Neuronal stem cell (in vitro differentiated cells): ENCODE measurements around the gene SORL1.

Experiments used
- DNase-seq: peaks from one replicate; pipeline ENCODE4 v3.0.0-alpha.2; 2013; ENCODE audit warnings: low spot score
- H2AFZ ChIP-seq: one replicate; pipeline ENCODE4 v1.6.1; 2013; ENCODE audit warnings: mild to moderate bottlenecking, low read length, inconsistent platforms
- H2AK5ac ChIP-seq: 2 replicates; pipeline ENCODE4 v1.6.1; 2013; ENCODE audit warnings: low read depth, mild to moderate bottlenecking, inconsistent platforms, low read length, moderate library complexity, mixed read lengths
- H2BK120ac ChIP-seq: 2 replicates; pipeline ENCODE4 v1.6.1; 2013; ENCODE audit warnings: low read depth, mild to moderate bottlenecking, inconsistent platforms, low read length, moderate library complexity, mixed read lengths
- H2BK12ac ChIP-seq: one replicate; pipeline ENCODE4 v1.6.1; 2013; ENCODE audit warnings: low read length, inconsistent platforms
- H2BK15ac ChIP-seq: 2 replicates; pipeline ENCODE4 v1.6.1; 2013; ENCODE audit warnings: mild to moderate bottlenecking, low read length, inconsistent platforms, mixed read lengths
- H2BK5ac ChIP-seq: one replicate; pipeline ENCODE4 v1.6.1; 2013; ENCODE audit warnings: inconsistent platforms, mild to moderate bottlenecking, low read length, moderate library complexity
- H3K14ac ChIP-seq: one replicate; pipeline ENCODE4 v1.6.1; 2013; ENCODE audit warnings: low read length, inconsistent platforms
- H3K18ac ChIP-seq: 2 replicates; pipeline ENCODE4 v1.6.1; 2013; ENCODE audit warnings: low read length, inconsistent platforms
- H3K23ac ChIP-seq: 2 replicates; pipeline ENCODE4 v1.6.1; 2013; ENCODE audit warnings: low read depth, mild to moderate bottlenecking, mixed read lengths, low read length, inconsistent platforms; ENCODE audit not compliant: poor library complexity
- H3K27ac ChIP-seq: replicated peaks from 3 replicates; pipeline ENCODE4 v1.5.1; 2013; ENCODE audit warnings: low read length, inconsistent platforms
- H3K27me3 ChIP-seq, 3 experiments: 2 replicates each; pipeline ENCODE4 v1.6.1; 2013; ENCODE audit warnings: low read length in 3 of 3, mild to moderate bottlenecking in 2 of 3, inconsistent platforms in 1 of 3, low read depth in 1 of 3, mixed read lengths in 1 of 3, moderate library complexity in 1 of 3; ENCODE audit not compliant: control insufficient read depth in 3 of 3, insufficient read depth in 3 of 3
- H3K36me3 ChIP-seq, 2 donors: replicated peaks in 1 of 2; 2 replicates each; pipeline ENCODE4 v1.6.1; 2013; ENCODE audit warnings: low read length in 2 of 2; ENCODE audit not compliant: control insufficient read depth in 2 of 2, insufficient read depth in 2 of 2
- H3K4ac ChIP-seq: 2 replicates; pipeline ENCODE4 v1.6.1; 2013; ENCODE audit warnings: inconsistent platforms, mild to moderate bottlenecking, low read length, moderate library complexity
- H3K4me1 ChIP-seq, 2 donors: 1 replicate in 1 of 2; 2 replicates in 1 of 2; pipeline ENCODE4 v1.6.1; 2013; ENCODE audit warnings: low read length in 2 of 2, low read depth in 1 of 2; ENCODE audit not compliant: control insufficient read depth in 2 of 2, insufficient read depth in 1 of 2
- H3K4me2 ChIP-seq: one replicate; pipeline ENCODE4 v1.6.1; 2013; ENCODE audit warnings: mild to moderate bottlenecking, low read length, inconsistent platforms; ENCODE audit not compliant: insufficient read depth, poor library complexity, severe bottlenecking
- H3K4me3 ChIP-seq, 2 donors: 2 replicates each; pipeline ENCODE4 v1.5.1; 2013; ENCODE audit warnings: low read length in 2 of 2, mild to moderate bottlenecking in 2 of 2, inconsistent platforms in 1 of 2, moderate library complexity in 1 of 2
- H3K79me1 ChIP-seq: one replicate; pipeline ENCODE4 v1.6.1; 2013; ENCODE audit warnings: low read depth, mild to moderate bottlenecking, inconsistent platforms, low read length, moderate library complexity
- H3K9ac ChIP-seq: one replicate; pipeline ENCODE4 v1.6.1; 2013; ENCODE audit warnings: mild to moderate bottlenecking, low read depth, low read length, inconsistent platforms; ENCODE audit not compliant: poor library complexity
- H3K9me3 ChIP-seq, 2 donors: replicated peaks in 1 of 2; 2 replicates each; pipeline versions ENCODE3 to v1.6.1; 2013; ENCODE audit warnings: low read length in 2 of 2, mild to moderate bottlenecking in 2 of 2, inconsistent platforms in 1 of 2, low read depth in 1 of 2, mixed read lengths in 1 of 2, moderate library complexity in 1 of 2; ENCODE audit not compliant: control insufficient read depth in 2 of 2, insufficient read depth in 1 of 2
- H4K8ac ChIP-seq: one replicate; pipeline ENCODE4 v1.6.1; 2013; ENCODE audit warnings: low read depth, mild to moderate bottlenecking, inconsistent platforms, low read length, moderate library complexity
- H4K91ac ChIP-seq: one replicate; pipeline ENCODE4 v1.6.1; 2013; ENCODE audit warnings: low read length, low read depth, mild to moderate bottlenecking, inconsistent platforms; ENCODE audit not compliant: poor library complexity
- WGBS, 2 donors: extraction: QIAGEN DNeasy Blood & Tissue Kit; methylation state at CpG; one replicate each; pipeline ENCODE4 v1.1.7; 2013; ENCODE audit warnings: missing lambda C conversion rate in 2 of 2, mixed read lengths in 1 of 2; ENCODE audit not compliant: insufficient read length in 2 of 2, insufficient replicate concordance in 1 of 2; ENCODE audit errors: extremely low coverage in 2 of 2; 5-methylcytosine and 5-hydroxymethylcytosine counted together

SORL1 gene

DNA sequence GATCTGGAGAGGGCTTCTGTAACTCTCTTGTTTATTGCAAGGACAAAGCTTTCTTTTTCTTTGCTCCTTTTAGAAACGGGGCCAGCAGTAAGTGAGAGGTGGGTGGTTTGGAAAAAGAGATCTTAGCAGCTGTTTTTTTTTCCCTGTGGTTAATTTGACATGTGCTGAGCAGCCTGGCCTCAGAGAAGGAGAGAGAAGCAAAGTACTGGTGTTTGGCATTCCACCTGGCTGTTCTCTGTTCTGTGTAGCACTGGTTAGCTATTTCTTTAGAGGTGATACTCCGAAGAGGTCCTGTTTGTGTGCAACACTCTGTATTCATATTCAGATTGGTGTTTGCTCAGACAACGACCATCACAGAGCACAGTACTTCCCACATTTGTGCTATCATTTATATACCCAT, 81.5 kb downstream of the SORL1 start:
- DNase-seq, result no peak
- Histone ChIP-seq H3K9ac (no peak overlapping the region), H3K9me3 (peaks cover 0 to 12% of the 10 kb centered on the region in 2 donors), H3K4me3 (no peak overlapping the region), H3K14ac (no peak overlapping the region), H3K4me2 (no peak overlapping the region), H2BK12ac (no peak overlapping the region), H2AK5ac (no peak overlapping the region), H3K36me3 (peaks cover 0 to 17% of the 10 kb centered on the region in 2 donors), H3K4ac (no peak overlapping the region), H2BK120ac (no peak overlapping the region), H4K91ac (no peak overlapping the region), H3K18ac (no peak overlapping the region), H2AFZ (no peak overlapping the region), H3K27me3 (no peaks in the 10 kb centered on the region), H2BK5ac (no peak overlapping the region), H3K79me1 (no peaks in the 10 kb centered on the region), H4K8ac (no peak overlapping the region), H2BK15ac (no peak overlapping the region), H3K27ac (no peak overlapping the region), H3K23ac (no peak overlapping the region), H3K4me1 (no peaks in the 10 kb centered on the region)
- WGBS, 2 donors, result no CpG with 5 or more reads among the region's 3 CpGs

DNA sequence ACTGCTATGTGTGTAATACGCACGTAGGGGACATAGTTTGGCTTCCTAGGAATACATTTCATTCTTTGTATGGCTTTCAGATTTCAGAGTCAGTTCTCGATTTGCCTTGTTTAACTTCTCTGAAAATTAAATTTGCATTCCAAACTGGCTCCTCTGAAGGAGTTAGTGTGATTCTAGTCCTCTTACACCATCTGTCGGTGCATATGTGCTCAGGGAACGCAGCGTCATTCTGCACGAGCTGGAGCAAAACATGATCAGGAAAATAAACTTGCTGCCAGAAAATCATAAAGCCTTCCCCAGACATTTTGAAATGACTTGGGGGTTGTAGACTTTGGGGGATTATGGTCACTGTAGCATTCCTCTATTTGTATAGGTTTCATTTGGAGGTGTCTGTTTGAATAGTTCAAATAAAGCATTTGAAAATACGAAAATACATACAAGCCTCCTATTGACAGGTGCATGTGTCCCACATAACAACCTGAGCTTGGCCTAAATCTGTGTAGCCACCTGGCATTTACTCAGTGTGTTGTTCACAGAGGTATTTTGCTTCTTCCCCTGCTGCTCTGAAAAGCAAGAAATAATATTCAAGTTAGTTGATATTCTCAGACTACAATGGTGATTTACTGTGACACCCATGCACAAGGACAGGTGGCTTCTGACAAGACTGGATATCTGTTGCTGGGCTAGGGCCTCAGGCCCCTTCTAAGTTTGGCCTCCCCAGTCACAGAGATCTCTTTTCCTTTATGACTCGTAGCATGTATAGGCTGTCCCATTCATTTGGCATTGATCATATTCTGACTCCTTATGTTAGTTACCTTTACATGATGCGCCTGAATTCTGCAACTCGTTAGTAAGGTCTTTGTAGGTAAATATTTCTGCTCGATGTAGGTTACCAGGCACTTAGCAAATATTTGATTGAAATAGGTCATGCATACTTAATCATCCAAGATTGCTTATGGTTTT, 82.3 kb downstream of the SORL1 start:
- H3K79me1 ChIP-seq, result no peaks in the 10 kb centered on the region
- H4K91ac ChIP-seq, result no peak overlapping the region
- no peak overlapping the region for H2BK5ac ChIP-seq
- H3K23ac ChIP-seq, result no peak overlapping the region
- H4K8ac ChIP-seq, result no peak overlapping the region
- H3K9ac ChIP-seq, result no peak overlapping the region
- no peak overlapping the region for H3K18ac ChIP-seq
- H2BK120ac ChIP-seq, result no peak overlapping the region
- no CpG with 5 or more reads among the region's 12 CpGs for WGBS, 2 donors
- no peak overlapping the region for H3K27ac ChIP-seq
- no peak overlapping the region for H3K4me2 ChIP-seq
- no peaks in the 10 kb centered on the region for H3K4me1 ChIP-seq
- DNase-seq, result no peak
- no peak overlapping the region for H2BK12ac ChIP-seq
- no peak overlapping the region for H3K14ac ChIP-seq
- no peaks in the 10 kb centered on the region for H3K27me3 ChIP-seq
- H2AK5ac ChIP-seq, result no peak overlapping the region
- H3K4ac ChIP-seq, result no peak overlapping the region
- peaks cover 0 to 10% of the 10 kb centered on the region in 2 donors for H3K9me3 ChIP-seq
- no peak overlapping the region for H3K4me3 ChIP-seq
- no peak overlapping the region for H2BK15ac ChIP-seq
- H2AFZ ChIP-seq, result no peak overlapping the region
- peaks cover 0 to 17% of the 10 kb centered on the region in 2 donors for H3K36me3 ChIP-seq

DNA sequence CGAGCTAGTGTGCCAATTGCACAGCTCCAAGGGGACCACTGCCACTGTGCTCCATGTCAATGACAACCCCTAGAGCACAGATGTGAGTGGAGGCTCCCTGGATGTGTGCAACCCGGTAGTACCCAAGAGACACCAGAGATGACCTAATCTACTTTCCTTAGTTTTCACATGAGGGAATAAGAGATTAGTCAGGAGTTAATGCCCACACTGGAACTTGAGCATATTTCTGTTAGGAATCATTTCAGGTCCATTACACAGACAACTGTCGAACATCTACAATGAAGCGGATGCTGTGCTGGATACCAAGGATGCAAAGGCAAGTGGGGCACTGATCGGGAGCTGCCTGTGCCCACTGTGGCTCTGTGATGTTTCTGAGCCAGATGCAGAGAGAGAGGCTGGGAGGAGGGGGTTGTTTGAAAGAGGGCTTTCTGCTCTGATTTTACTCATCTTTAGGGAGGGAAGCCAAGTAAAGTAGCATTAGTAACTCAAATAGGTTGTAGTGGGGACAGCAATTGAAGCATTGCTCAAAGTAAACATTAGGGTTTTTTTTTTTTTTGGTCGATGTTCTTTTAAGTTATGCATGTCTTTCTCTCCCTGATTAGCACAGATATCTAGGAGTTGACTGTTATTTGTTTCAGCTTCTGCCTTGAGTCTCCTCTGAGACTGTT, 83.1 kb downstream of the SORL1 start:
- Histone ChIP-seq H3K4me3 (no peak overlapping the region), H3K23ac (no peak overlapping the region), H3K14ac (no peak overlapping the region), H2BK12ac (no peak overlapping the region), H3K18ac (no peak overlapping the region), H2BK120ac (no peak overlapping the region), H3K9me3 (peaks cover 0 to 1% of the 10 kb centered on the region in 2 donors), H3K4me2 (no peak overlapping the region), H2AFZ (no peak overlapping the region), H3K4ac (no peak overlapping the region), H3K27ac (no peak overlapping the region), H3K79me1 (no peaks in the 10 kb centered on the region), H3K36me3 (peaks cover 0 to 17% of the 10 kb centered on the region in 2 donors), H4K91ac (no peak overlapping the region), H2BK5ac (no peak overlapping the region), H4K8ac (no peak overlapping the region), H3K27me3 (no peaks in the 10 kb centered on the region), H3K9ac (no peak overlapping the region), H2AK5ac (no peak overlapping the region), H3K4me1 (no peaks in the 10 kb centered on the region), H2BK15ac (no peak overlapping the region)
- no CpG with 5 or more reads among the region's 6 CpGs for WGBS, 2 donors
- no peak for DNase-seq

DNA sequence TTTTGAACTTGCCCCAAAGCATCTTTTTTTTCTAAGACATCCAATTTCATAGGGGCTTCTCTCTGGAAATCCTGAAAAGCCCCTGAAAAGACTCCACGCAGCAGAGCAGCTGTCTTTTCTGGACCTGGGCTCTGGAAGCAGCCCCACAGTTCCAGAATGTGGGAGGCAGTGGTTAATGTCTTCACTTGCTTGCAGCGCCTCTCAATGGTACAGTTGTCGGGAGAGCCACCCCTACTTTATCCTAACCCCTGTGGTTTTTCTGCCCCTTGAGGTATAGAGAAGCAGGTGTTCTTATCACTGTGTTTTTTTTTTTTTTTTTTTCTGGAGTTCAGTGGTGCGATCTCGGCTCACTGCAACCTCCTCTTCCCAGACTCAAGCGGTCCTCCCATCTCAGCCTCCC, 84.0 kb downstream of the SORL1 start:
- no peaks in the 10 kb centered on the region for H3K4me1 ChIP-seq
- DNase-seq, result no peak
- H3K14ac ChIP-seq, result no peak overlapping the region
- peaks cover 0 to 17% of the 10 kb centered on the region in 2 donors for H3K36me3 ChIP-seq
- no peak overlapping the region for H2BK15ac ChIP-seq
- H3K27me3 ChIP-seq, result no peaks in the 10 kb centered on the region
- no peak overlapping the region for H2AK5ac ChIP-seq
- no peak overlapping the region for H2BK120ac ChIP-seq
- no peak overlapping the region for H3K27ac ChIP-seq
- no peak overlapping the region for H3K4me3 ChIP-seq
- H2AFZ ChIP-seq, result no peak overlapping the region
- H2BK5ac ChIP-seq, result no peak overlapping the region
- no peak overlapping the region for H3K4ac ChIP-seq
- H3K23ac ChIP-seq, result no peak overlapping the region
- H4K8ac ChIP-seq, result no peak overlapping the region
- no peak overlapping the region for H2BK12ac ChIP-seq
- H3K9ac ChIP-seq, result no peak overlapping the region
- H3K79me1 ChIP-seq, result no peaks in the 10 kb centered on the region
- H3K9me3 ChIP-seq, result no peaks in the 10 kb centered on the region
- H4K91ac ChIP-seq, result no peak overlapping the region
- no peak overlapping the region for H3K18ac ChIP-seq
- H3K4me2 ChIP-seq, result no peak overlapping the region
- WGBS, 2 donors, result no CpG with 5 or more reads among the region's 6 CpGs
